ENCODE measurements around the gene ZBTB18.
"Not testable (repeated sequence)": the region's sequence is repeated elsewhere in the genome, so short reads cannot be mapped to it uniquely, and the experiment has no call there.

ZBTB18 gene

DNA sequence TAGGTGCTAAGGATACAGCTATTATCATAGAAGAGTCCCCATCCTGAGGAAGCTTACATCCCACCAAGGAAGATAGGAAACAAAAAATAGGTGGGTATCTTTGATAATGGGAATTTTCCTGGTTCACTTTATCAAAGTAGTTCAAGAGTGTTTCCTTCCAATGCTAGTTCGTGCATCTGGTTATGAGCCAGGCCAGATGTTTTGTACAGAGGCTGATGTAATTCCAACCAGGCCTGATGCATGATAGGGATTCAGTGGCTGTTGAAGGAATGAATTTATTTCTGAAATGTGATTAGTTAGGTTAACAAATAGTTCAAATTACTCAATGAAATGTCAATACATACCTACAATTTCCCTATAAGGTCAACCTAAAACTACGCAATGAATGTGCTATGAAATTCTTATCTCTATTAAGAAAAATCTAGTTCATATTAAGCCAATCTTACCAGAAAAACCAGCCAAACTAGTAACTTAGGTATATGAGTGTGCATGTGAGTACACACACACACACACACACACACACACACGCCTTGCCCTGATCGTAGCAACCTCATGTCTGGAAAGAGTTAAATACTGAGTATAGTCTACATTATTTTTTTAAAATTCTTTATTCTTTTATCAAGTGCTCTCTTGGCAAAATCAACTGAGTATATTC lies 9.5 kb upstream of the ZBTB18 start:
- no peak for DNase-seq (ENCODE audit: low read depth)

DNA sequence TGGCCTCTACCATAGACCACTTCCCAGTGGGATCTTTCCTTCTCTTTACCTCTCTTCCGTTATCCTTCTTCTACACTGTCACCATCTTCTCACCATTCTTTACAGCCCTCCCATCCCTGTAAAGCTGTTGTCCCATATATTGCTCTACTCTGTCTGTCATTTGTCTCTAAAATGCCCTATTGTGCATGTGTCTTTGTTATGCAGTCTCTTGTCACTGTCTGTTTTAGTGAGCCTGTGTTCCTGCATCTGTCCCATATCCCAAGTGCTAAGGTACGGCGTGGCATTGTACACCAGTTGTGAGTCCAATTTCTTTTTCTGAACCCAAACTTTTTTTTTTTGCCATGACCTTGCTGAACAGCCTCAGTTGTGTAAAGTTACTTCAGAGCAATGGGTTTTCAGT lies 8.8 kb upstream of the ZBTB18 start:
- no peak for DNase-seq (ENCODE audit: low read depth)

DNA sequence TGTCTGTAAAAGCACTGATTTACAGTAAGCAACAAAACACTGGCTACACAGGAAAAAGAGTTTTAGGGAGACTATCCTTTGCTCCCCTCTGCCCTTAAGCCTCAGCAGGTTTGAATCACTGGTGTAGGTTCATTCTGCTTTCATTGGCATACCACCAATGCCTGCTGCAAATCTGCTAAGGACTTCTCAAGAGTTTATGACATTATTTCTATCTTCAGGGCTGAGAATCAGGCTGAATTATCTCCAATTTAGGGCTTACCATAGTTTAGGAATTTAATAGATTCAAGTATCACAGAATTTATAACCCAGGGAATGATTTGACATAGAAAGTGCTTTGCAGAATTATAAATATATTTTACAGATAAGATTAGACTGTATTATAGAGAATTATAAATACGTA lies 6.7 kb upstream of the ZBTB18 start:
- DNase-seq (ENCODE audit: low read depth), result no peak

DNA sequence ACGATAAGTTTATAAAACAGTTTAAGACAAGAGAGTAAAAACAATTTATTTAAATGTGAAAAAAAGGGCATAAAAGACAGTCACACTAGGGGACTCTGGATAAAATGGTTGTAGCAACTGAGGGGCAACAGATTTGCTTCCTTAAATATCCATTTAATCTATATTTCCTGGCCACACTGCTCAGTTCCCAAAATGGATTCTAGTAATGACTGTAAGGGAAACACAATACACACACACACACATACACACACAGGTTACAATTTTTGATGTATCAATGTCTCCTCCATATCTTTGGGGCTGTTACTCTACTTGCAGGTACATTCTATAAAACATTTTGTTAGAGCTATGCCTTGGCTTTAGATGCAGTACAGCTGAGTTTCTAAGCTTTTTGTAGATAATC lies 4.8 kb upstream of the ZBTB18 start:
- DNase-seq (ENCODE audit: low read depth), result not testable (repeated sequence)

DNA sequence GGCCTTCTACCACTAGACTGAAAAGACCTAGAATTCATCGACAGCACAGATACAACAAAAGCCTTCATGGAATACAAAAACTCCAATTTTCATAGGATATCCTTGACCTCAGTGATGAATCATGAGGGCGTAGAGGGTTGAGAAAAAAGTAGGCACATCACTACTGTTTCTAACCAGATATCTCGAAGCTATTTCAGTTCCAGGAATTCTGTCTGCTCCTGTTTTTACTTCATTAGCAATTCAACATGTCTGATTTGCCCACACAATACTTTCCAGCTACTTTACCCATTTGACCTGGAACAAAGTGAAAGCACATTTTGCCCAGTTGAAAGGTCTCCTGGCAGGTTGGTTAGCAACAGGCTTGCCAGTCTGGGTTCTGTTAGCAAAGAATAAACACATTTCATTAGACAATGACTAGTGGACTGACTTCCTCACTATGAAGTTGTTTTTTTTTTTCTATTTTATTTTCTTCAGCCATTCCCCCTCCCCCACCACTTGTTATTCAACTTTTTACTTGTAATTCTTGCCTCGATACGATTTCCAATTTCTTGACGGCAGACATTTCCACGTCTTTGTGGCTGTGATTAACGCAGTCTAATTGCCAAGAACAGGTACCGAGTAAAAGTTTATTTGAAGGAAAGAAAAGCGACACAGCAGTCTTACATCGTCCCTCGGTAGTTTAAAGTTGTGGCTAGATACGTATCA lies 4.0 kb upstream of the ZBTB18 start:
- DNase-seq (ENCODE audit: low read depth), result peak; percentile 51

DNA sequence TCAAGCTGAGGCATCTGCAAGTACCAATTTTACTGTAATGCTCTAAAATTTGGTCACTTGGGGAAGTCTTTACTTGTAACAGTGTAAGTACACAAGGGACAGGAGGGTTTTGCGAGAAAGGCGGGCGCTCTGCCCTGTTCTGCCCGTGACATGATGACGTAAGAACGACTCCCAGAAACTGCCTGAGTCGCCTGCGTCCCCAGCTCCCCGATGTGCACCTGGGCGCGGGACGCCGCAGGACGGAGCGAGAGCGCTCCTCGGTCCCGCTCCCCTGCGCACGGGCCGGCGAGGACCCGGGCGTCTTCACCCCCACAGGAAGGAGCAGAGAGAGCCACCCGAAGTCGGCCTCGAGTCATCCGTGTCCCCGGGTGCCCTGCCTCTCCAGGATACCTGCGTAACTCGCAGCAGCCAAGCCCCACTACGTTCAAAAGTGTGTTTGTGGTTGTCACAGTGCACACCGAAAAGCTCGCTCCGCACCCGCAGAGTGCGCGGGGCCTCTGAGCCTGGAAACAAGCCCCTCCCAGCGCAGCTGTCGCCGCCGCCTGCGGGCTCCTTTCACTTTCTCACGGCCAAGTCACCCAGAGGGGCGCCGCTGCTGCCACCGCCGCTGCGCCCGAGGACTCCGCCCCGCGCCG lies 3.3 kb upstream of the ZBTB18 start:
- no peak for DNase-seq (ENCODE audit: low read depth)

DNA sequence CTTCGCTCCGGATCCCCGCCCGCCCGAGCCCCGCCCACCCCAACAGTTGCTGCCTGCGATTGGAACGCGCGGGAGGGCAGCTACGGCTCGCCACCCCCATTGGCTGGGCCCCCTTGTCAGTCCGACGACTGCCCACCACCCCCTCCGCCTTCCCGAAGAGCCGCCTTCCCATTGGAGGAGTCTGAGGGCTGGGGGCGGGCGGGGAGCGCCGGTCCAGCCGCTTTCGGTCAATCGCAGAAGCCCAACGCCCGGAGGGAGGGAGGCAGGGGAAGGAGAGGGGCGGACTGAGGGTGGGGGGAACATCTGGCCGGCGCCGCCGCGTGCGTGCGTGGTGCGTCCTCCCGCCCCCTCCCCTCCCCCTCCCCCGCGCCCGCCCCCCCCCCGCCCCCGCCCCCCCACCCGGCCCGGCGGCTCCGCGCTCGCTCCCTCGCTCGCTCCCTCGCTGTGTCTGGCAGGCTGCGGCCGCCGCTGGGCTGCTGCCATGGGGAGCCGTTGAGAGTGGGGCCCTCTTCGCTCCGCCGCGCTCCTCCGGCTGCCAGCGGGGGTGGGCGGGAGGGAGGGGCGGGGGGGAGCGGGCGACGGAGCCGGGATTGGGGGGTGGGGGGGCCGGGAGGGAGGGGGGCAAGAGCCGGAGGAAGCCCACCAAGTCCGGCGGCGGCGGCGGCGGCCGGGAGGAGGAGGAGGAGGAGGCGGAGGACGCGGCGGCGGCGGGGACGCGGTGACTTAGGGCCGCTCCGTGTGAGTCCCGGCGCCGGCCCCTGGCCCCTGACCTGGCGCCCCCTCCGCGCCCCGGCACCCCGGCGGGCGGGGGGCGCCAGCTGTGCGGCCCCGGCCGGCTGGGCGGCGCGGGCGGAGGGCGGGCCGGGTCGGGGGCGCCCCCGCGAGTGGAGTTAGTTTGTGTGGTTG lies 2.6 kb upstream of the ZBTB18 start:
- peak; percentile 99 for DNase-seq (ENCODE audit: low read depth)

DNA sequence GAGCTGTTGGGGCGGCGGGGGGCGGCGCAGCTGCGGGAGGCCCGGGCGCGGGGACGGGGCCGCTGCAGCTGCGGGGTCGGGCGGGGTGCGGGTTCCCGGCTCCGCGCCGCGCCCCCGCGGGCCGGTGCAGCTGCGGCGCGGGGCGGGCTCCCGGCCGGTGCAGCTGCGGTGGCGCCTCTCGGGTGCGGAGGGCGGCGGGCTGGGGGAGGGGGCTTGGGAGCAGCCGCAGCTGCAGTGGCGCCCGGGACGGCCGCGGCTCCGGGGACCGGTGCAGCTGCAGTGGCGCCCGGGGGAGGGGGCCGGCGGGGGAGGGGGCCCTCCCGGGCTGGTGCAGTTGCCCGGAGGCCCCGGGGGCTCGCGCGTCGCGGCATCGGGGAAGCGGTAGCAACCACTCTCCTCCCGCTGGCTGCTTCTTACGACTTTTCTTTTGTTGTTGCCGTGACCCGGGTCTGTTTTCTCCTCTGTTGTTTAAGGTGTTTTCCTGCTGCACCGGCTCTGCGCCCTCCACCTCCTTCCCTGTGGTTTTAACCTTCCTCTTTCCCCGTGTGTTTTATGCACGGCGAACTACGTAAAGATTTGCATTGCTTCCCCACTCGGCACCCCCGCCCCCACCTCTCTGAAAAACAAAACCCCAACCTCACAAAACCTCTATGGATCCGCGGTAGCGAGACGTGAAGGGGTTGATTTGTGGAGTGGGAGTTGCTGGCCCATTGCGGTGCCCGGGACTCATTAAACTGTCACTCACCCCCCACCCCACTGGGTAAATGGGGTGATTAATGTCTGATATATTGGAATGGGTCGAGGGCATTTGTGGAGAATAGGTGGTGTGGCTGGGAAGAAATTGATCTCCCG lies 1.7 kb upstream of the ZBTB18 start:
- peak; percentile 50 for DNase-seq (ENCODE audit: low read depth)

DNA sequence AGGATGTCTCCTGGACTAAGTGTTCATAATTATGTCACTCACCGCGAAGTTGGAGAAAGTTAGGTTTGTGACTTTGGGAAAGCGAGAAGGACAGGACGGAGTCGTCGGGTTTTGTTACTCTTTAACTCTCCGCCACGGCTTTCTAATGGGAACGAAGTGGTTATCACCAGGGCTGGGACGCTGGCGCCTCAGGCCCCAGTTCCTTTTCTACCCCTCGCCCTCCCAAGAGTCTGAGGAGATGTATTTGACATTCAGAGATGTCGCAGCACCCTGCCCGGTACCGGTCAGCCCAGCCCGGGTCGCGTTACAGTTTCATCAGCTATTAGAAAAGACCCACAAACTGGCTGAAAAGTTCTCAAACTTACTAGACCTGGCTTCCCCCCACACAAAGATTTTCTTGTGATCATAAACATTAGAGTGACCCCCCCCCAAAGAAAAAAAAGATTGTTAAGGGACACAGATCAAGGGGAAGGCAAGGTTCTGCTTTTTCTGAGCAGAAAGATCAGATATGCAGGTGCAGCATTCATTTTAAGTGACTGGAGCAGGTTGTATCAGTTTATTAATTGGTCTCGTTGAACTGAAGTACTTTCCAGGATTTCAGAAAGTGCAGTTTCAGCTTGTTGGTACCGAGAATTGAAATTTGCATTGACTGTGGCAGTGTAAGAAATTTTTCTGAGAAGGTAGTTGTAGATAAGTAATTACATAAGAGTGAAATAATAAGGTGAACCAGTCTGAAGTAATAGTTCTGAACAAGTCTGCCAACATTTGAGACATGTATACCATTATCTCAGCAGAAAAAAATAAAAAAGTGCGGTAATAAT lies 859 bp upstream of the ZBTB18 start:
- no peak for DNase-seq (ENCODE audit: low read depth)

DNA sequence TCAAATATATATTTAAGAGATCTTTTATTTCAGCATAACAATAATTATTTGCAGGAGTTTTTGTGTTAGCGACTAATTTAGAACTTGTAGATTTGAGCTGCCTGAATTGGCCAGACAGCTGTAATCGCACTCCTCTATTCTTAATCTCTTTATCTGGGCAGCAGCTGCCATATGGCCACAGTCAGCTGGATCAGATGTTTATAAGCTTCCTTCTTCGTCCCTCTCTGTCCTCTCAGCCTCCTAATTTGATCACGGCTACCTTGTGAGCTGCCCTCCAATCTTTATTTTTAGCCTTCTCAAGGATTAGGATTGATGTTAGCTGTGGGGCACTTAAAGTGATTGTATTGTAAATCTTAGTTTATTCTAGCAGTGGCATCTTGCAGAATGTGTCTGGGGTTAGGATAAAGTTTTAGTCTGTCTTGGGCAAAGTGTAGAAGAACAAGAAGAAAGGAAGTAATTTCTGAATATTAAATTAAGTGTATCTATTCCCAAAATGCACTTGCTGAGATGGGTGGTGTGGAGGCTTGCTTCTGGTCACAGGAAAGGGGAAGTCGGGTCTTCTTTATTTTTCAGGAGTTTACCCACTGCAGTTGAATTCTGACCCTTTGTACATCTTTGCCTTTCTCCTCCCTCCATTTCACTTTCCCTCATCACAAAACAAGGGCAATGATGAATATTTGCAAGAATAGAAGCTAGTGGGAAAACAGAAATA lies 1.1 kb downstream of the ZBTB18 start:
- DNase-seq (ENCODE audit: low read depth), result peak; percentile 38

DNA sequence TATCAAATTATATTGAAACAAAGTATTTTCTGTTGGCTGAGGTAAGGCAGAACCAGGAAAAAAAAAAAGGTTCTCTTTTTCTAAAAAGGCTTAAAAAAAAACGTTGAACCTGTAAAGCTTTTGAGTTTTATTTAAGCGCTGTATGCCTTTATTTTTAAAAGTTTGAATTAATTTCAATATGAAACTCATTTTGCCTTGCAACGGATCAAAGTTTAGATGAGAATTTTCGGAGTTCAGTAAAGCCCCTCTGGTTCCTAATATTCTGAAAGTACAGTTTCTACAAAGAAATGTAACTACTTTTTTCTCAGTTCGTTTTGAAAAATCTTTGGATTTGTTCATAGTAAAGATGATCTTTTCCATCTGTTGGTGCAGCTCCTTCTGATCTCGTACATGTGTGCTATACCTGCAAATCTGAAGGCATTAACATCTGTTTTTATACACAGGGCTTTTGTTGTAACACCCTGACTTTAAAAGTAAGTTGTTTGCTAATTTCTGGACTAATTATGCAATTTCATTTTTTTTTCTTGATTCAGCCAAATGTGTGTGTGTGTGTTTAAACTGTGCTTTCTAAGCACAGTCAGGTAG lies 1.7 kb downstream of the ZBTB18 start:
- no peak for DNase-seq (ENCODE audit: low read depth)

DNA sequence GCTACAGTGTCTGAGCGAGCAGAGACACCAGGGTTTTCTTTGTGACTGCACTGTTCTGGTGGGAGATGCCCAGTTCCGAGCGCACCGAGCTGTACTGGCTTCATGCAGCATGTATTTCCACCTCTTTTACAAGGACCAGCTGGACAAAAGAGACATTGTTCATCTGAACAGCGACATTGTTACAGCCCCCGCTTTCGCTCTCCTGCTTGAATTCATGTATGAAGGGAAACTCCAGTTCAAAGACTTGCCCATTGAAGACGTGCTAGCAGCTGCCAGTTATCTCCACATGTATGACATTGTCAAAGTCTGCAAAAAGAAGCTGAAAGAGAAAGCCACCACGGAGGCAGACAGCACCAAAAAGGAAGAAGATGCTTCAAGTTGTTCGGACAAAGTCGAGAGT lies 2.7 kb downstream of the ZBTB18 start:
- DNase-seq (ENCODE audit: low read depth), result no peak

DNA sequence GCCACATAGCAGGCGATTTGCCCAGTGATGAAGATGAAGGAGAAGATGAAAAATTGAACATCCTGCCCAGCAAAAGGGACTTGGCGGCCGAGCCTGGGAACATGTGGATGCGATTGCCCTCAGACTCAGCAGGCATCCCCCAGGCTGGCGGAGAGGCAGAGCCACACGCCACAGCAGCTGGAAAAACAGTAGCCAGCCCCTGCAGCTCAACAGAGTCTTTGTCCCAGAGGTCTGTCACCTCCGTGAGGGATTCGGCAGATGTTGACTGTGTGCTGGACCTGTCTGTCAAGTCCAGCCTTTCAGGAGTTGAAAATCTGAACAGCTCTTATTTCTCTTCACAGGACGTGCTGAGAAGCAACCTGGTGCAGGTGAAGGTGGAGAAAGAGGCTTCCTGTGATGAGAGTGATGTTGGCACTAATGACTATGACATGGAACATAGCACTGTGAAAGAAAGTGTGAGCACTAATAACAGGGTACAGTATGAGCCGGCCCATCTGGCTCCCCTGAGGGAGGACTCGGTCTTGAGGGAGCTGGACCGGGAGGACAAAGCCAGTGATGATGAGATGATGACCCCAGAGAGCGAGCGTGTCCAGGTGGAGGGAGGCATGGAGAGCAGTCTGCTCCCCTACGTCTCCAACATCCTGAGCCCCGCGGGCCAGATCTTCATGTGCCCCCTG lies 3.3 kb downstream of the ZBTB18 start:
- DNase-seq (ENCODE audit: low read depth), result no peak

DNA sequence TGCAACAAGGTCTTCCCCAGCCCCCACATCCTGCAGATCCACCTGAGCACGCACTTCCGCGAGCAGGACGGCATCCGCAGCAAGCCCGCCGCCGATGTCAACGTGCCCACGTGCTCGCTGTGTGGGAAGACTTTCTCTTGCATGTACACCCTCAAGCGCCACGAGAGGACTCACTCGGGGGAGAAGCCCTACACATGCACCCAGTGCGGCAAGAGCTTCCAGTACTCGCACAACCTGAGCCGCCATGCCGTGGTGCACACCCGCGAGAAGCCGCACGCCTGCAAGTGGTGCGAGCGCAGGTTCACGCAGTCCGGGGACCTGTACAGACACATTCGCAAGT lies 3.8 kb downstream of the ZBTB18 start:
- DNase-seq (ENCODE audit: low read depth), result no peak

DNA sequence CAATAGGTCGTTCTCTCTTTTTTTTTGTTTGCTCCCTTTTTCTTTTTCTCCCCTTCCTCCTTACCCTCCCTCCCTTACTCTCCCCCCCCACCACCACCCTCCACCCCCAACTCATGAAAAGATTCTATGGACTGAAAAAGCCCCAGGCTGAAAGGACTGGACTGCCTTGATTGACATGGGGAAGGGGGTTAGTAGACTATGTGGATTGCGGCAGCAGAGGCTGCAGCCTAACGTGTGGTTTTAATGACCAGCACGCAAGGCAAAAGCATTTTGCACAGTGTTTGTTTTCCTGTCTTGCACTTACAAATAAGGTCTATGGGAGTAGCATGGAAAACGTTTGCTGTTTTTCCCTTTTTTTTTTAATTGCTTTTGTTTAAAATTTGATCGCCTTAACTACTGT lies 5.5 kb downstream of the ZBTB18 start:
- no peak for DNase-seq (ENCODE audit: low read depth)

DNA sequence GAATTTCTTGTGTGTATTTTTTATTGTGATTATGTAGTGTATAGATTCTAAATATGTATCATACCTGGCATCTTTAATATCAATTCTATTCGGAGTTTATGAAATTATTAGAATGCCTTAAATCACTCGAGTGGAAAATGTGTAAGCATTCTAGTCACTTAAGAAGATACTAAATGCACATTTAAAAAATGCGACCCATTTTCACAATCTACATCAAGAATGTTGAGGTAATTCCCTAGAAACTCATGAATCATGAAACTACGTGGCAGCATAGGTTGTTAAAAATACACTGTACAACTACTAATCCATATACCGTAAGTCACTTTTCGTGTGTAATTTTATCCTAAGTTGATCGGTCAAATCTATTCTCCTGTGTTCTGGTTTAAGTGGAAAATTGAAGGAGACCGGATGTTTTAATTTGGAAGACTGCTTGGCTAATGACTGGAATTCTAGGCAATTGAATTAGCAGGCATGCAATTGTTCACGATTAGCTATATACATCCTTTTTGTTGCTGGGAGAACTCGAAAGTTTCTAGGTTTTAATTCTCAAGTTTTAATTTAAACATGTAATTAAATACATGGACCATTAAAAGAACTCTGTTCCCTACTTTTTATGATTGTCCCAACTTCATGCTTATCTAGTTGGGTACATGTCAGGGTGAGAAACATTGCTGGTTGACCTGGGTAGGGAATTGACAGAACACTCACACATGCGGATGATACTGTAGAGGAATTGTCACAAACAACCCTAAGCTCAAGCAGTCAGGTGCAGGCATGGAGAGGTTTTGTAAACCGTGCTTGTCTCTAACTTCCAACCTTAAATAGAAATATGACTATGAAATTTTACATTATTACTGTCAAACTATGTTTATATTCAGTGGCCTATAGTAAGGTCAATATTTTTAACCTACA lies 6.6 kb downstream of the ZBTB18 start:
- no peak for DNase-seq (ENCODE audit: low read depth)

DNA sequence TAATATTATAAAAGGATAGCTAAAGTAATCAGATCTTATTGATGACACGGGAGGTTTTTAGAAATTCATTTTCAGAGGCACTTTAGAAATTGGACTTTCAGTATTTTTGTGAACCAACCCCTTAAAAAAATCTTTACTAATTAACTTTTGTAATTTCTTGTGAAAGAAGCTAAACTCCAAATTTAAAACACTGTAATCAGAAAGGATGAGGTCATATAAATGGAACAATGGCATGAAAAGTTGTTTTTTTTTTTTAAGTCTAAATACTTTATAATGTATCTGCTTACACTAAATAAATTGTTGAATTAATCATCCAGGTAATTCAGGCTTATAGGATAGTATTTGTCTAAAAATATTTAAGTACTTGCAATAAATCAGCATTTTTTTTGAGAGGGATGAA lies 9.0 kb downstream of the ZBTB18 start:
- no peak for DNase-seq (ENCODE audit: low read depth)

DNA sequence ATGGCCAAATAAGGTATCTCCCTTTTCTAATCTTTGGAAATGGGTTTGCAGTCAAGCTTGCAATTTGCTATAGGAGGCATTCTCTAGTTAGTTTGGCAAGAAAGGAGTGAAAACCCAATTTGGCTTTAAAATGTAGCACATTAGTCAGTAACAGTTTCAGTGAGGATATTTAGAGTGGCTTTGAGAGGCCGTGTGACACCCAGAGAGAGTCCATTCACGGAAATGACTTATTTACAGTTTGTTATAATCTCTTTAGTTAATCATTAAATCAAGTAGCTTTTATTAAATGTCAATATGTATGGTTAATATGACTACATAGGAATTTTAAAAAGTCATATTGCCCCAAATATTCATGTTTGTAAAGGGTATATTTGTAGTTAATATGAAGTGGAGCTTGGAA lies 9.6 kb downstream of the ZBTB18 start:
- DNase-seq (ENCODE audit: low read depth), result no peak

All from EH (cell line).